CD14-positive monocyte (primary cell): Measurements from ENCODE around the gene ZNF33A. TPM values are rescaled to one million over a fixed set of nuclear protein-coding genes. Genes with fewer than 3 reads are reported as not detected.
"Not testable (repeated sequence)": the region's sequence is repeated elsewhere in the genome, so short reads cannot be mapped to it uniquely, and the experiment has no call there.

Source experiments
- DNase-seq, 3 donors: peaks; one replicate each; pipeline ENCODE4 v3.0.0-alpha.2; 2011 to 2022
- H2AFZ ChIP-seq: 2 replicates; pipeline ENCODE4 v1.6.0; 2012; ENCODE audit warnings: mild to moderate bottlenecking, low read depth, low read length, inconsistent platforms; ENCODE audit not compliant: insufficient read depth, poor library complexity, severe bottlenecking
- H3K27ac ChIP-seq, 2 donors: 1 replicate in 1 of 2; 2 replicates in 1 of 2; pipeline ENCODE4 v1.5.1; 2012 to 2013; ENCODE audit warnings: low read length in 2 of 2, control low read depth in 1 of 2, inconsistent platforms in 1 of 2, low read depth in 1 of 2, mild to moderate bottlenecking in 1 of 2
- H3K27me3 ChIP-seq, 2 donors: one replicate each; pipeline versions ENCODE4 v1.6.0 to v1.6.1; 2011 to 2013; ENCODE audit warnings: low read length in 2 of 2; ENCODE audit not compliant: control insufficient read depth in 2 of 2, insufficient read depth in 2 of 2
- H3K36me3 ChIP-seq, 2 donors: replicated peaks in 1 of 2; 1 replicate in 1 of 2; 2 replicates in 1 of 2; pipeline versions ENCODE4 v1.5.1 to v1.6.1; 2012 to 2013; ENCODE audit warnings: low read length in 2 of 2, control low read depth in 1 of 2, inconsistent platforms in 1 of 2, mild to moderate bottlenecking in 1 of 2; ENCODE audit not compliant: insufficient read depth in 2 of 2, control insufficient read depth in 1 of 2
- H3K4me1 ChIP-seq, 2 donors: 1 replicate in 1 of 2; 2 replicates in 1 of 2; pipeline versions ENCODE4 v1.5.1 to v1.6.1; 2012 to 2013; ENCODE audit warnings: low read length in 2 of 2, control low read depth in 1 of 2, inconsistent platforms in 1 of 2, mild to moderate bottlenecking in 1 of 2, moderate library complexity in 1 of 2; ENCODE audit not compliant: insufficient read depth in 2 of 2, control insufficient read depth in 1 of 2
- H3K4me2 ChIP-seq: replicated peaks from 2 replicates; pipeline ENCODE3; 2012; ENCODE audit warnings: low read length, moderate library complexity, mild to moderate bottlenecking; ENCODE audit not compliant: poor library complexity, severe bottlenecking; ENCODE audit errors: extremely low read depth
- H3K4me3 ChIP-seq, 3 experiments: fragments of 200-600 bp in 1 of 3; sonication (generic) in 1 of 3; replicated peaks in 1 of 3; 1 replicate in 2 of 3; 2 replicates in 1 of 3; pipeline ENCODE4 v1.5.1; 2011 to 2013; ENCODE audit warnings: low read length in 3 of 3, mild to moderate bottlenecking in 3 of 3, control low read depth in 2 of 3, low read depth in 2 of 3, inconsistent platforms in 1 of 3, moderate library complexity in 1 of 3
- H3K79me2 ChIP-seq: 2 replicates; pipeline ENCODE4 v1.6.0; 2012; ENCODE audit warnings: mild to moderate bottlenecking, control low read depth, inconsistent platforms, low read length, moderate library complexity; ENCODE audit not compliant: insufficient read depth
- H3K9ac ChIP-seq: 2 replicates; pipeline ENCODE4 v1.6.0; 2017; ENCODE audit warnings: low read length, mild to moderate bottlenecking; ENCODE audit not compliant: insufficient read depth, poor library complexity, severe bottlenecking
- H3K9me3 ChIP-seq, 2 donors: replicated peaks in 1 of 2; 1 replicate in 1 of 2; 2 replicates in 1 of 2; pipeline versions ENCODE4 v1.5.1 to v1.6.1; 2012 to 2013; ENCODE audit warnings: low read length in 2 of 2, control low read depth in 1 of 2; ENCODE audit not compliant: control insufficient read depth in 1 of 2, insufficient read depth in 1 of 2
- H4K20me1 ChIP-seq: 2 replicates; pipeline ENCODE4 v1.6.0; 2012; ENCODE audit warnings: mild to moderate bottlenecking, low read length, control low read depth, moderate library complexity; ENCODE audit not compliant: insufficient read depth
- H3K27ac Mint-ChIP-seq, 7 donors: one replicate each; pipeline ENCODE4 v1.8.0; 2020; ENCODE audit warnings: mild to moderate bottlenecking in 7 of 7, mixed read lengths in 7 of 7, moderate library complexity in 6 of 7, inconsistent platforms in 2 of 7
- H3K27me3 Mint-ChIP-seq, 3 donors: one replicate each; pipeline ENCODE4 v1.8.0; 2021 to 2022; ENCODE audit warnings: low read depth in 3 of 3, mild to moderate bottlenecking in 3 of 3, mixed read lengths in 3 of 3, moderate library complexity in 3 of 3, inconsistent platforms in 1 of 3
- H3K36me3 Mint-ChIP-seq, 2 donors: one replicate each; pipeline ENCODE4 v1.8.0; 2020; ENCODE audit warnings: mixed read lengths in 2 of 2, inconsistent platforms in 1 of 2, mild to moderate bottlenecking in 1 of 2
- H3K4me1 Mint-ChIP-seq: one replicate; pipeline ENCODE4 v1.8.0; 2020; ENCODE audit warnings: mild to moderate bottlenecking, mixed read lengths
- H3K4me3 Mint-ChIP-seq, 2 donors: one replicate each; pipeline ENCODE4 v1.8.0; 2020; ENCODE audit warnings: mild to moderate bottlenecking in 2 of 2, mixed read lengths in 2 of 2, moderate library complexity in 1 of 2
- H3K9me3 Mint-ChIP-seq, 7 donors: one replicate each; pipeline ENCODE4 v1.8.0; 2020 to 2022; ENCODE audit warnings: mixed read lengths in 7 of 7, mild to moderate bottlenecking in 6 of 7, moderate library complexity in 6 of 7, inconsistent platforms in 2 of 7
- WGBS: methylation state at CpG from one replicate; pipeline ENCODE4 v1.1.5; 2013; ENCODE audit warnings: missing lambda C conversion rate; ENCODE audit not compliant: insufficient coverage; 5-methylcytosine and 5-hydroxymethylcytosine counted together
- intact Hi-C, 2 donors: fragments of 100-400 bp; cut with micrococcal nuclease; formaldehyde crosslinking; loops; one replicate each; pipeline versions ENCODE4 v1.15.0 to v1.15.1; 2023
- polyA plus RNA-seq, 3 donors: library from polyadenylated mRNA; depleted of rRNA in 1 of 3; unstranded in 2 of 3; stranded (reverse) in 1 of 3; fragments of 300-500 nt in 2 of 3; fragments of >200 nt in 1 of 3; fragmentation: Illumina TruSeq in 2 of 3; gene quantifications; 1 replicate in 2 of 3; 2 replicates in 1 of 3; pipeline ENCODE4 v1.2.3, GENCODE V29; 2012 to 2021
- TF ChIP-seq, protein P1 (sequence below): fragments of 200-600 bp; IDR thresholded peaks from one replicate; pipeline ENCODE4 v1.8.0; 2022; ENCODE audit warnings: antibody characterized with exemption, mild to moderate bottlenecking

The ZNF33A gene
- polyA plus RNA-seq, 3 donors: 10.0 to 24.8 (median 10.3) TPM

DNA sequence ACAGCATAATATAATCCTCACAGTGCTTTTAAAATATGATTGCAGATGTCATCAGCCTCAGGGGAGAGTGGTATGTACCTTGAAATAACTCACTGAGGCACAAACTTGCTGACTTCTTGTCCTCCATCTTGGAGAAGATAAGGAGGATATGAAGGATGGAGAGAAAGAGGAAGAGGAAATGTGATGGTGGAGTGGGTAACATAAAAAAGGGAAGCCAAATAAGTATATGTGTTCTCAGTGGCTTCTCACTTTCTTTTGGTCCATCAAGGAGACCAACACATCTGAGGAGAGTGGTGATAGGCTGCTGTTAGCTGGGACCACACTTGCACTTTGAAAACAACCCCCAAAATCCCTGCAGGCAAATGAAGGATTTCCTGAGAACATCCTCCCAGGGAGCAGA lies 62.1 kb downstream of the ZNF33A start:
- no peak overlapping the region for H3K4me3 ChIP-seq
- DNase-seq: no peak
- H3K79me2 ChIP-seq: no peaks in the 10 kb centered on the region
- Mint-ChIP-seq H3K27ac (no peak overlapping the region), H3K4me3 (no peak overlapping the region), H3K9me3 (peaks cover 17 to 37% (median 26%) of the 10 kb centered on the region in 7 donors), H3K36me3 (no peaks in the 10 kb centered on the region), H3K4me1 (peaks cover 7% of the 10 kb centered on the region), H3K27me3 (peaks cover 0 to 3% (median 2%) of the 10 kb centered on the region in 3 donors)
- no peaks in the 10 kb centered on the region for H3K36me3 ChIP-seq
- H3K27ac ChIP-seq: no peak overlapping the region
- no peak overlapping the region for H3K9ac ChIP-seq
- peak overlapping the region; percentile 46 for H2AFZ ChIP-seq
- H3K4me2 ChIP-seq: no peak overlapping the region
- H4K20me1 ChIP-seq: no peaks in the 10 kb centered on the region
- intact Hi-C loops: no loop called here
- no peaks in the 10 kb centered on the region for H3K4me1 ChIP-seq
- H3K27me3 ChIP-seq: no peaks in the 10 kb centered on the region
- H3K9me3 ChIP-seq: peaks cover 13 to 21% of the 10 kb centered on the region in 2 donors
- TF ChIP-seq, protein P1, sequence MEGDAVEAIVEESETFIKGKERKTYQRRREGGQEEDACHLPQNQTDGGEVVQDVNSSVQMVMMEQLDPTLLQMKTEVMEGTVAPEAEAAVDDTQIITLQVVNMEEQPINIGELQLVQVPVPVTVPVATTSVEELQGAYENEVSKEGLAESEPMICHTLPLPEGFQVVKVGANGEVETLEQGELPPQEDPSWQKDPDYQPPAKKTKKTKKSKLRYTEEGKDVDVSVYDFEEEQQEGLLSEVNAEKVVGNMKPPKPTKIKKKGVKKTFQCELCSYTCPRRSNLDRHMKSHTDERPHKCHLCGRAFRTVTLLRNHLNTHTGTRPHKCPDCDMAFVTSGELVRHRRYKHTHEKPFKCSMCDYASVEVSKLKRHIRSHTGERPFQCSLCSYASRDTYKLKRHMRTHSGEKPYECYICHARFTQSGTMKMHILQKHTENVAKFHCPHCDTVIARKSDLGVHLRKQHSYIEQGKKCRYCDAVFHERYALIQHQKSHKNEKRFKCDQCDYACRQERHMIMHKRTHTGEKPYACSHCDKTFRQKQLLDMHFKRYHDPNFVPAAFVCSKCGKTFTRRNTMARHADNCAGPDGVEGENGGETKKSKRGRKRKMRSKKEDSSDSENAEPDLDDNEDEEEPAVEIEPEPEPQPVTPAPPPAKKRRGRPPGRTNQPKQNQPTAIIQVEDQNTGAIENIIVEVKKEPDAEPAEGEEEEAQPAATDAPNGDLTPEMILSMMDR: no peak

- Histone ChIP-seq H3K9me3 (peaks cover 17 to 26% of the 10 kb centered on the region in 2 donors), H3K79me2 (no peaks in the 10 kb centered on the region), H3K4me1 (no peaks in the 10 kb centered on the region), H2AFZ (no peak overlapping the region), H3K36me3 (no peaks in the 10 kb centered on the region), H3K27me3 (no peaks in the 10 kb centered on the region), H3K27ac (no peak overlapping the region), H4K20me1 (no peaks in the 10 kb centered on the region), H3K9ac (no peak overlapping the region), H3K4me2 (no peak overlapping the region), H3K4me3 (no peak overlapping the region)
- intact Hi-C loops: no loop called here
- H3K4me1 Mint-ChIP-seq: peaks cover 5% of the 10 kb centered on the region
- H3K27ac Mint-ChIP-seq: no peak overlapping the region
- H3K9me3 Mint-ChIP-seq: peaks cover 20 to 55% (median 33%) of the 10 kb centered on the region in 7 donors
- no peak for DNase-seq
- no peak overlapping the region for H3K4me3 Mint-ChIP-seq
- WGBS: 33% methylated on average over 1 of the region's 2 CpGs
- TF ChIP-seq, protein P1: no peak
- peaks cover 0 to 2% (median 1%) of the 10 kb centered on the region in 3 donors for H3K27me3 Mint-ChIP-seq
- H3K36me3 Mint-ChIP-seq: no peaks in the 10 kb centered on the region
These were observed 66.2 kb downstream of the ZNF33A start for GRCh38 chr10:38076687-38077086.

DNA sequence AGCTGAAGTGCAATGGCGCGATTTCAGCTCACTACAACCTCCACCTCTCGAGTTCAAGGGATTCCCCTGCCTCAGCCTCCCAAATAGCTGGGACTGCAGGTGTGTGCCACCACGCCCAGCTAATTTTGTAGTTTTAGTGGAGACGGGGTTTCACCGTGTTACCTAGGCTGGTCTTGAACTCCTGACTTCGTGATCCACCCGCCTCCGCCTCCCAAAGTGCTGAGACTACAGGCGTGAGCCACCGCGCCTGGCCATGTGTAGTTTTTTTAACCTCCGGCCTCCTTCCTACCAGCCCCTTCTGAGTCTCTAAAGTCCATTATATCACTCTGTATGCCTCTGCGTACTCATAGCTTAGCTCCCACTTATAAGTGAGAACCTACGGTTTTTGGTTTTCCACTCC lies 82.8 kb downstream of the ZNF33A start:
- H3K27me3 Mint-ChIP-seq, H3K27me3 ChIP-seq, H3K9me3 Mint-ChIP-seq, H3K79me2 ChIP-seq, H3K9ac ChIP-seq, H3K9me3 ChIP-seq, DNase-seq, H4K20me1 ChIP-seq: not testable (repeated sequence)
- Mint-ChIP-seq H3K36me3 (peaks cover 23 to 27% of the 10 kb centered on the region in 2 donors), H3K4me1 (peaks cover 16% of the 10 kb centered on the region), H3K27ac (peak overlapping the region in 2 of 7 donors; percentile 78 to 94), H3K4me3 (peak overlapping the region; percentile 88 to 92)
- Histone ChIP-seq H3K36me3 (peaks cover 10 to 28% of the 10 kb centered on the region in 2 donors), H3K27ac (peak overlapping the region in 1 of 2 donors; percentile 87), H3K4me1 (peaks cover 13 to 21% of the 10 kb centered on the region in 2 donors), H3K4me3 (peak overlapping the region in 2 of 3 experiments; percentile 48 to 90), H3K4me2 (peak overlapping the region; percentile 89), H2AFZ (peak overlapping the region; percentile 100)
- intact Hi-C loops: loop anchor here (5.0 to 10.0 kb wide), 3 partner anchors 79 to 236 kb away; partner anchors contain the start of genes ZNF248 (in 2 of the 2), ZNF33A (in 2 of the 2) and ZNF25 (in 1 of the 2)
- WGBS: 93% methylated on average over 11 of the region's 15 CpGs
